GM21825 (cell line): ENCODE data around the gene ZNF414.
A peak's percentile ranks its signal among the peaks of the same experiment; 100 is the strongest.
"Not testable (repeated sequence)": the region's sequence is repeated elsewhere in the genome, so short reads cannot be mapped to it uniquely, and the experiment has no call there.

Experiments
- ATAC-seq: cut with Tn5 transposase; IDR thresholded peaks from one replicate; pipeline ENCODE4 v1.9.1; 2021; ENCODE audit warnings: mild to moderate bottlenecking, moderate library complexity; ENCODE audit not compliant: unreplicated experiment

Gene ZNF414

GRCh38 chr19:8513687-8514504 is at the start of gene ZNF414:
Gene ZNF414 (minus strand): TSS chr19:8514167. CDS start chr19:8514046, 121 bp downstream.
- peak; percentile 81 for ATAC-seq

- ATAC-seq, result no peak
These were observed 47.3 kb upstream of the ZNF414 start for GRCh38 chr19:8561075-8561764.

- ATAC-seq, result no peak
These were observed 44.4 kb upstream of the ZNF414 start for GRCh38 chr19:8558325-8558724.

GRCh38 chr19:8557642-8558238 is 43.8 kb upstream of the ZNF414 start:
- no peak for ATAC-seq

GRCh38 chr19:8553729-8554128 is 39.8 kb upstream of the ZNF414 start:
- ATAC-seq, result not testable (repeated sequence)

GRCh38 chr19:8552810-8553209 is 38.8 kb upstream of the ZNF414 start:
- no peak for ATAC-seq

- ATAC-seq, result no peak
These were observed 36.1 kb upstream of the ZNF414 start for GRCh38 chr19:8550070-8550469.

- ATAC-seq, result no peak
These were observed 31.8 kb upstream of the ZNF414 start for GRCh38 chr19:8545743-8546142.

- no peak for ATAC-seq
These were observed 30.2 kb upstream of the ZNF414 start for GRCh38 chr19:8544168-8544567.

GRCh38 chr19:8539621-8540149 is 25.7 kb upstream of the ZNF414 start:
- no peak for ATAC-seq

GRCh38 chr19:8537099-8537498 is 23.1 kb upstream of the ZNF414 start:
- no peak for ATAC-seq

- no peak for ATAC-seq
These were observed 22.3 kb upstream of the ZNF414 start for GRCh38 chr19:8536282-8536681.

- ATAC-seq, result no peak
These were observed 18.3 kb upstream of the ZNF414 start for GRCh38 chr19:8532225-8532624.

- no peak for ATAC-seq
These were observed 17.5 kb upstream of the ZNF414 start for GRCh38 chr19:8531470-8531869.

GRCh38 chr19:8530061-8530679 is 16.2 kb upstream of the ZNF414 start:
- ATAC-seq, result no peak

- ATAC-seq, result no peak
These were observed 15.5 kb upstream of the ZNF414 start for GRCh38 chr19:8529369-8530006.

GRCh38 chr19:8528500-8528899 is 14.5 kb upstream of the ZNF414 start:
- no peak for ATAC-seq

- no peak for ATAC-seq
These were observed 12.6 kb upstream of the ZNF414 start for GRCh38 chr19:8526345-8527091.

GRCh38 chr19:8525401-8525684 is 11.4 kb upstream of the ZNF414 start:
- no peak for ATAC-seq

GRCh38 chr19:8519388-8519787 is 5.4 kb upstream of the ZNF414 start:
- no peak for ATAC-seq
